Caco-2 (cell line): ENCODE measurements around the gene MAD1L1. TPM values are rescaled to one million over a fixed set of nuclear protein-coding genes. Genes with fewer than 3 reads are reported as not detected.

ENCODE experiments used
- BruUV-seq: library from RNA; stranded (reverse); fragments of 400-500 nt; replicated peaks from 2 replicates; lab custom pipeline; 2021; lab: Mats Ljungman, UMichigan
- CTCF ChIA-PET: fragments of 300-600 bp; sonication (Branson Sonifier 250); formaldehyde crosslinking; loops from one replicate; lab custom pipeline; 2022; ENCODE audit warnings: antibody characterized with exemption; lab: Charles Lee
- POLR2A ChIA-PET: fragments of 300-600 bp; sonication (Branson Sonifier 250); formaldehyde crosslinking; loops from one replicate; lab custom pipeline; 2022; ENCODE audit warnings: antibody characterized with exemption; lab: Charles Lee
- DNase-seq, 2 experiments: peaks; one replicate each; pipeline versions ENCODE4 v3.0.0 to v3.0.0-alpha.2; 2020 to 2022
- H3K27me3 ChIP-seq: replicated peaks from 2 replicates; pipeline ENCODE4 v1.6.0; 2011; ENCODE audit warnings: low read length; ENCODE audit not compliant: control insufficient read depth, insufficient read depth
- H3K36me3 ChIP-seq: 2 replicates; pipeline ENCODE4 v1.5.1; 2011; ENCODE audit warnings: low read length; ENCODE audit not compliant: control insufficient read depth, insufficient read depth
- H3K4me1 ChIP-seq: fragments of 250-450 bp; sonication (Bioruptor Pico); 2 replicates; pipeline ENCODE4 v1.5.1; 2020; ENCODE audit warnings: mild to moderate bottlenecking
- H3K4me3 ChIP-seq: 2 replicates; pipeline ENCODE4 v1.5.1; 2011; ENCODE audit warnings: low read depth, mild to moderate bottlenecking, control low read depth, low read length
- H3K9me3 ChIP-seq: fragments of 250-450 bp; sonication (Bioruptor Pico); 2 replicates; pipeline ENCODE4 v1.5.1; 2020; ENCODE audit warnings: mild to moderate bottlenecking, moderate library complexity
- H3K27ac Mint-ChIP-seq: one replicate; pipeline ENCODE4 v1.8.0; 2022; ENCODE audit warnings: mixed read lengths; ENCODE audit not compliant: unreplicated experiment
- H3K27me3 Mint-ChIP-seq: one replicate; pipeline ENCODE4 v1.8.0; 2022; ENCODE audit warnings: mixed read lengths; ENCODE audit not compliant: insufficient read depth, unreplicated experiment
- H3K36me3 Mint-ChIP-seq: one replicate; pipeline ENCODE4 v1.8.0; 2022; ENCODE audit warnings: mild to moderate bottlenecking, mixed read lengths; ENCODE audit not compliant: insufficient read depth, unreplicated experiment
- H3K4me1 Mint-ChIP-seq: one replicate; pipeline ENCODE4 v1.8.0; 2022; ENCODE audit warnings: low read depth, mixed read lengths; ENCODE audit not compliant: unreplicated experiment
- H3K4me3 Mint-ChIP-seq: one replicate; pipeline ENCODE4 v1.8.0; 2022; ENCODE audit warnings: mild to moderate bottlenecking, moderate library complexity, mixed read lengths; ENCODE audit not compliant: unreplicated experiment
- H3K9me3 Mint-ChIP-seq: one replicate; pipeline ENCODE4 v1.8.0; 2022; ENCODE audit warnings: mixed read lengths; ENCODE audit not compliant: unreplicated experiment
- CTCF ChIP-seq, 2 experiments: fragments of 200-600 bp in 1 of 2; IDR thresholded peaks; 1 replicate in 1 of 2; 2 replicates in 1 of 2; pipeline versions ENCODE4 v1.5.1 to v1.8.0; 2011 to 2022; ENCODE audit warnings: antibody characterized with exemption in 1 of 2, control low read depth in 1 of 2, inconsistent platforms in 1 of 2, low read depth in 1 of 2, low read length in 1 of 2, mild to moderate bottlenecking in 1 of 2, moderate library complexity in 1 of 2; ENCODE audit not compliant: insufficient read depth in 1 of 2, severe bottlenecking in 1 of 2, unreplicated experiment in 1 of 2
- intact Hi-C: fragments of 100-400 bp; cut with micrococcal nuclease; formaldehyde crosslinking; loops from one replicate; pipeline ENCODE4 v1.10.0; 2022; ENCODE audit not compliant: unreplicated experiment
- total RNA-seq: library from RNA; stranded (reverse); gene quantifications from 2 replicates; pipeline ENCODE4 v1.2.3, GENCODE V29; 2022

Gene MAD1L1
- total RNA-seq, 1 experiment from 2014 or later: 58.6 TPM

GRCh38 chr7:2141021-2141410 lies 91.7 kb downstream of the MAD1L1 start:
- no peaks in the 10 kb centered on the region for H3K9me3 ChIP-seq
- no peak overlapping the region for H3K27ac Mint-ChIP-seq
- peaks cover 4% of the 10 kb centered on the region for H3K36me3 ChIP-seq

DNA sequence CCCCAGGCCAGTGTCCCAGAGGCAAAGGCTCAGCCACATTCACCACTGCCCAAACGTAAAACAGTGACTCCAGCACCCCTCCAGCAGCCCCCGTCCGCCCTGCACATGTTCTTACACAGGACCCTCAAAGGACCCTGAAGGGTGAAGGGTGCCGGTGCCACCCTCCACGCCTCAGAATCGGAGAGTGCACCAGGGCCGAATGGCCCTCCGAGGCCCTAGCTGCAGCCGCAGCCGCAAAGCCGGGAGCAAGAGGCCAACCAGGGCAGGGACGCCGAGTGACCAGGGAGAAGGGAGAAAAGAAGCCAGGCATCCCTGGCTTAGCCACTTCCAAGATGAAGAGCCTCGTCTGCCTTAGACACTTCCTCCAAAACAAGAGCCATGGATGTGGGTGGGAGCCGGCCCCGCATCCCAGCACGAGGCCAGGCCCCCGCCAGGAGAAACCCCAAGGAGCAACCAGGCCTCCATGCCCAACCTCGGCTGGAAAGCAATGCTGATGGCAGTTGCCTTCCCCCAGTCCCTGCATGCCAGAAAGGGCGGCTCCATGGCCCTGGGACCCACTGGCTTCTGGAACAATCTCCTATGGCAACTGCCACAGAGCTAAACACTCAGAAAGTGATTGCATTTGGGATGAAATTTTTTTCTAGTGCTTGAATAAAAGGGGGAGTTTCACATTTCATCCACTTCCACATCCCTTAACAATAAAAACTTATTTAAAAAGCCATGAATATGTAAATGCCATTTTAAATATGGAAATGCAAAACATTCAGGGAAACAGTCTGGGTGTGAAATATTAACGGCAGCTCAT lies 92.3 kb downstream of the MAD1L1 start:
- Mint-ChIP-seq H3K4me3 (no peak overlapping the region), H3K4me1 (no peaks in the 10 kb centered on the region), H3K27ac (peak overlapping the region; percentile 20), H3K36me3 (peaks cover 25% of the 10 kb centered on the region), H3K9me3 (no peaks in the 10 kb centered on the region), H3K27me3 (no peaks in the 10 kb centered on the region)
- no peak overlapping the region for H3K4me3 ChIP-seq
- H3K9me3 ChIP-seq: no peaks in the 10 kb centered on the region
- H3K27me3 ChIP-seq: no peaks in the 10 kb centered on the region
- BruUV-seq: no TSS peak
- CTCF ChIA-PET: no interaction called here
- no peaks in the 10 kb centered on the region for H3K4me1 ChIP-seq
- POLR2A ChIA-PET: no interaction called here
- DNase-seq: no peak
- intact Hi-C loops: no loop called here
- peaks cover 3% of the 10 kb centered on the region for H3K36me3 ChIP-seq
- no peak for TF ChIP-seq CTCF (IDR thresholded peaks at IDR 0.05; ENCODE audit: insufficient read depth in 1 of 2, low read depth in 1 of 2, low read length in 1 of 2, severe bottlenecking in 1 of 2, unreplicated experiment in 1 of 2)

More at GRCh38 chr7:2141021-2141410, 91.7 kb downstream of the MAD1L1 start:
- Mint-ChIP-seq H3K4me3 (no peak overlapping the region), H3K4me1 (no peaks in the 10 kb centered on the region), H3K27me3 (no peaks in the 10 kb centered on the region), H3K36me3 (peaks cover 23% of the 10 kb centered on the region), H3K9me3 (no peaks in the 10 kb centered on the region)
- CTCF ChIA-PET: no interaction called here
- TF ChIP-seq CTCF (IDR thresholded peaks at IDR 0.05; ENCODE audit: insufficient read depth in 1 of 2, low read depth in 1 of 2, low read length in 1 of 2, severe bottlenecking in 1 of 2, unreplicated experiment in 1 of 2): no peak
- no peak overlapping the region for H3K4me3 ChIP-seq
- intact Hi-C loops: no loop called here
- no peaks in the 10 kb centered on the region for H3K27me3 ChIP-seq
- no peaks in the 10 kb centered on the region for H3K4me1 ChIP-seq
- DNase-seq: no peak
- no TSS peak for BruUV-seq
- POLR2A ChIA-PET: no interaction called here

- no peak overlapping the region for H3K27ac Mint-ChIP-seq
- Histone ChIP-seq H3K9me3 (no peaks in the 10 kb centered on the region), H3K36me3 (peaks cover 2% of the 10 kb centered on the region), H3K4me1 (no peaks in the 10 kb centered on the region), H3K27me3 (no peaks in the 10 kb centered on the region), H3K4me3 (no peak overlapping the region)
- ChIA-PET POLR2A (no interaction called here), CTCF (no interaction called here)
- TF ChIP-seq CTCF (IDR thresholded peaks at IDR 0.05; ENCODE audit: insufficient read depth in 1 of 2, low read depth in 1 of 2, low read length in 1 of 2, severe bottlenecking in 1 of 2, unreplicated experiment in 1 of 2): no peak
- BruUV-seq: no TSS peak
- intact Hi-C loops: no loop called here
- H3K4me3 Mint-ChIP-seq: no peak overlapping the region
- no peaks in the 10 kb centered on the region for H3K4me1 Mint-ChIP-seq
- DNase-seq: no peak
- no peaks in the 10 kb centered on the region for H3K9me3 Mint-ChIP-seq
- H3K36me3 Mint-ChIP-seq: peaks cover 24% of the 10 kb centered on the region
- no peaks in the 10 kb centered on the region for H3K27me3 Mint-ChIP-seq
Measured at GRCh38 chr7:2139004-2139699, 93.6 kb downstream of the MAD1L1 start.
